NCI-H2227 (cell line): ENCODE measurements around the gene JAG2.
"Not testable (repeated sequence)": the region's sequence is repeated elsewhere in the genome, so short reads cannot be mapped to it uniquely, and the experiment has no call there.

Experiments used
- DNase-seq: peaks from one replicate; lab custom pipeline; 2025; ENCODE audit not compliant: unreplicated experiment; lab: John Stamatoyannopoulos, UW

The JAG2 gene

DNA sequence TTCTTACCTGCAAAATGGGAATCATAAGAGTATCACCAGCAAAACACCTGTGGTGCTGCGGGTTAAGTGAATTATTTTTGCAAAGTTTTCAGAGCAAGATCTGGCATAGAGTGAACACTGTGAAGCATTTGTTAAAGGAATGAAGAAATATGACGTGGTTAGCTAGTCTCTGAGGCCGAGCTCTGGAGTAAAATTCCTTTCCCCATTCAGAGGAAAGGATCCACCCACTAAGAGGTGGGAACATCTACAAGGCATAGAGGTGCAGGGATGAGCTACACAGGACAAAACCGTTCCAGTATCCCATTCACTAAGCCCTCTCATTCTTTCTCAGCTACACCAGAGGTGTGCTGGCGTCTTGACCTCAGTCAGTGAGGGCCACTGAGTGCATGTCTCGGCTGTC, 48.5 kb downstream of the JAG2 start:
- DNase-seq: no peak

DNA sequence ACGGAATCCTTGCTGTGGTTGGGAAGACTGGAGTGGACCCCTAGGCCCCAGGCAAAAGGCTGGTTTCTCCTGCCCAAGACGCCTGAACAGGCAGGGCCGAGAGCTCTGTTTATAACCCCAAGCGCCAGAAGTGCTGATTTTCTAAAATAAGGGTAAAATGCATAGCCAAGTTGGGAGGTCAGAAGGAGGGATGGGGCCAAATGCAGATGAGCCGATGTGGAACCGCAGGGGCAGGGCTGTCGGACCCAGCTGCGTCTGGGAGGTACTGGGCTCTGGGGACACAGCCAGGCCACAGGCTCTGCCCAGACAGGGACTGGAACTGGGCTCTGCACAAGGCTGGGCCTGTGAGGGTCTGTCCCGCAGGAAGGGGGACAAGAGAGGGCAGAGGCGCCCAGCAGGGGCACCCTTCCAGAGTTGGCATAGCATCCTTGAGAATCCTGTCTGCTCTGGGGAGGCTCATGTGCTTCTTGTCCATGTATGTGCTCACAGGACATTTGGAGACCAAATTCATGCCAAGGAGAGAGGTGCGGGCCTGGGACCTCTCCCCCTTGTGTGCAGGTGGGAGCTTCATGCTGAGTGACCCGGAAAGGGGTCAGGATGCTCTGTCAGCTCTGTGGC, 49.1 kb downstream of the JAG2 start:
- DNase-seq: no peak

GRCh38 chr14:105118646-105119407, 49.7 kb downstream of the JAG2 start:
- no peak for DNase-seq

DNA sequence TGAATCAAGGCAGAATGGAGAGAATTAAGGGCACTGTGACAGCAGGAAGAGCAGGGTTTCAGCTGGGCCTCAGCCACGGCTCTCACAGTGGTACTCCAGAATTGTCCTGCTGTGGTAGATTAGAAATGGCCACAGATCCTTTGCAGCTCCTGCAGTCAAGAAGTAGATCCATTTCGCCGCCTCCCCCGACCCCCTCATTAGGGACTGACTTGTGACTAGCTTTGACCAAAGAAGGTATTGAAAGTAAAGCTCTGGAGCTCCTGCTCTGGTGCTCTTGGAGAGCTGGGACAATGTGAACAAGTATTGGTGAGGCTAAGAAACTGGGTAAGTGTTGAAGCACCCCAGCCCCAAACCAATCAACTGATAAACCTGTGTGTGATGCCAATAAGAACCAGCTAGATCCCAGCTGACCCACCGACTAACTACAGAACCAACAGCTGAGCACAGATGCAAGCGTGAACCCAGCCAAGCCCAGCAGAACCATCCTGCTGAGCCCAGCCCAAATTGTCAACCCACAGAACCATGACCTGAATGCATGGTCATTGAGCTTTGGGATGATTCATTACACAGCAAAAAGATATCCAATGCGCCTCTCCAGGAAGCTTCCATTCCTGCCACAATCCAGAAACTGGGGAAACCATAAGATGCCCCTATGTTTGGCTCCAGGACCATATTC, 50.7 kb downstream of the JAG2 start:
- no peak for DNase-seq

- DNase-seq: no peak
Observed at GRCh38 chr14:105117257-105117646, 51.3 kb downstream of the JAG2 start.

DNA sequence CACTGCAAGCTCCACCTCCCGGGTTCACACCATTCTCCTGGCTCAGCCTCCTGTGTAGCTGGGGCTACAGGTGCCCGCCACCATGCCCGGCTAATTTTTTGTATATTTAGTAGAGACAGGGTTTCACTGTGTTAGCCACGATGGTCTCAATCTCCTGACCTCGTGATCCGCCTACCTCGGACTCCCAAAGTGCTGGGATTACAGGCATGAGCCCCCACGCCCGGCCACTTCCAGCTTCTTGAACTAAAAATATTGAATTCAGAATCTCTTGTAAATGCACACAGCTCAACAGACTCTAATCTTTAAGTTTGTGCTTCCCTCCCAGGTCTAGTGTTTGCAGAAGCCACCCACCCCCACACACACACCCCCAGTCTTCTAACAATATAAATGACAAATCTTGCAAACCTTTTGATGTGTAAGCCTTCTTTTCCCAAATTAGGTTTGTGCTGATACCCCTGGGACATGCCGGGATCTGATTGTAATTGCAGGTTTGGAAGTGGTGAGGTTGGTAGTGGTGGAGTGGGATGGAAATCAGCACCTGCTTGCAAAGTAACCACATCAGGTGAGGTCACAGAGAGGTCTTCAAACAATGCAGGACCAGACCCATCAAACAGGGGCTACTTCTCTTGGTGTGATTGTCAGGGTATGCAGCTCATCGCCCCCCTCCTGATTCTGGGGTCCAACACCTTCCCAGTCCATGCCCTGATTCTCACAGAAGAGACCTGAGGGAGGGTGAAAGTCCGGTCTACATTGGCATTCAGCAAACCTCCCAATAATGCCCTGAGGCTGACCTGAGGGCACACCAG, 51.9 kb downstream of the JAG2 start:
- no peak for DNase-seq

GRCh38 chr14:105109243-105109642, 59.3 kb downstream of the JAG2 start:
- not testable (repeated sequence) for DNase-seq

GRCh38 chr14:105108516-105108864, 60.1 kb downstream of the JAG2 start:
- DNase-seq: no peak

GRCh38 chr14:105107781-105108515, 60.6 kb downstream of the JAG2 start:
- DNase-seq: peak; percentile 10

GRCh38 chr14:105107351-105107750, 61.2 kb downstream of the JAG2 start:
- no peak for DNase-seq

GRCh38 chr14:105105158-105105557, 63.4 kb downstream of the JAG2 start:
- DNase-seq: no peak

DNA sequence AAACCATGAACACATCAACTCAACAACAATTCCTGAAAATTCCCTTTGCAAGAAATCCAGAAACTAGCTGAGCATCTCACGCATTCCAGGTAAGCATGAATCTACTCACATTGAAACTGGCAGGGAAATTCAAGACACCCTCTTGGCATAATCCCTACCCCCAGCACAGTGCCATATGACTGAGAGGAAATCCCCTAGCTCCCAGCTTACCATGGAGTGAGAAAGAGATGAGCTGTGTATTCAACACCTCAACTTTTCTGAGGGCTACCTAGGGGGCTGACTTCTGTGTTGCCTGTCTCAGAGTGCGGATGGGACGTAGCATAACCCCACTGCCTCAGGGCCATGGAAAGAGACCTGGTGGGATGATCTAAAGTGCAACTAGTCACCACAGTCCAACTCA, 65.7 kb downstream of the JAG2 start:
- DNase-seq: no peak

- no peak for DNase-seq
Observed at GRCh38 chr14:105102361-105102870, 66.2 kb downstream of the JAG2 start.

- no peak for DNase-seq
Observed at GRCh38 chr14:105100910-105101309, 67.7 kb downstream of the JAG2 start.

- DNase-seq: no peak
Observed at GRCh38 chr14:105099778-105100177, 68.8 kb downstream of the JAG2 start.

- DNase-seq: no peak
Observed at GRCh38 chr14:105098316-105098715, 70.3 kb downstream of the JAG2 start.

GRCh38 chr14:105097794-105098127, 70.8 kb downstream of the JAG2 start:
- no peak for DNase-seq

- no peak for DNase-seq
Observed at GRCh38 chr14:105096206-105096875, 72.2 kb downstream of the JAG2 start.

DNA sequence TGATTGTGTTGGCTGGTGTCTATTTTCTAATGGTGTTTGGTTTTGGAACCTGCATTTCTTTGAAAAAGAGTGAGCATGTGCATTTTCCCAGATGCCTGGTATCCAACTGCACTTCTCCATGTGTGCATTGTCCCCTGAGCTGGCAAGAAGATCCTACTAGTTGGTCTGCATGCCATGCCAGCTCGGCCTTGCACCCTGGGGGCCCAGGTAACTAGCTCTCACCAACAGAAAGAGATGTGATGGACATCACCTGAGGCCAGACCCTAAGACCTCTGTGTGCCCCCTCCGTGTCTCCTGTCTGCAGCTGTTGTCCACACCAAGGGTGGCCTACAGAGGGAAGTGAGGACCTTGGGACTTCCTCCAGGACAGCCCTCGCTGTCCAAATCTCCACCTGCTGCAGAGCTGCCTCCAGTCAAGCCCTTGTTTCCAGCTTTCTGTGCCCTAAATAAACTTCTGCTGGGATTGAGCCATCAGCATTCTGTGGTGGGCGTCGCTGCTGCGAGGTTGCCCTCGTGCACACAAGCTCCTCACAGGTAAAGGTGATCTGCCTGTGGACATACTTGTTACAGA, 73.3 kb downstream of the JAG2 start:
- no peak for DNase-seq
